Neural progenitor cell (in vitro differentiated cells): ENCODE measurements around the gene PIGQ. TPM values are rescaled to one million over a fixed set of nuclear protein-coding genes. Genes with fewer than 3 reads are reported as not detected.

Source experiments
- DNase-seq: peaks from one replicate; pipeline ENCODE4 v3.0.0-alpha.2; 2016; ENCODE audit warnings: low spot score
- H2AFZ ChIP-seq: fragments of 200-600 bp; sonication (generic); replicated peaks from 2 replicates; pipeline ENCODE4 v1.6.1; 2016; ENCODE audit warnings: antibody characterized with exemption
- H3F3A ChIP-seq: fragments of 200-600 bp; sonication (generic); 2 replicates; pipeline ENCODE4 v1.6.1; 2016; ENCODE audit warnings: antibody characterized with exemption, low read depth
- H3K27ac ChIP-seq: fragments of 200-600 bp; sonication (generic); 2 replicates; pipeline ENCODE4 v1.5.1; 2016; ENCODE audit warnings: mild to moderate bottlenecking
- H3K27me3 ChIP-seq: fragments of 200-600 bp; sonication (generic); 2 replicates; pipeline ENCODE4 v1.6.1; 2016; ENCODE audit warnings: mild to moderate bottlenecking, moderate library complexity
- H3K36me3 ChIP-seq: fragments of 200-600 bp; sonication (generic); 2 replicates; pipeline ENCODE4 v1.5.1; 2016
- H3K4me1 ChIP-seq: fragments of 200-600 bp; sonication (generic); 2 replicates; pipeline ENCODE4 v1.6.1; 2016; ENCODE audit warnings: mixed run types
- H3K4me2 ChIP-seq: fragments of 200-600 bp; sonication (generic); 2 replicates; pipeline ENCODE4 v1.6.1; 2016
- H3K4me3 ChIP-seq: fragments of 200-600 bp; sonication (generic); 2 replicates; pipeline ENCODE4 v1.5.1; 2016
- H3K79me2 ChIP-seq: fragments of 200-600 bp; sonication (generic); 2 replicates; pipeline ENCODE4 v1.6.1; 2016; ENCODE audit warnings: low read depth
- H3K9ac ChIP-seq: fragments of 200-600 bp; sonication (generic); 2 replicates; pipeline ENCODE4 v1.6.1; 2016
- H3K9me3 ChIP-seq: fragments of 200-600 bp; sonication (generic); 2 replicates; pipeline ENCODE4 v1.5.1; 2016; ENCODE audit warnings: low read depth
- H4K20me1 ChIP-seq: fragments of 200-600 bp; sonication (generic); 2 replicates; pipeline ENCODE4 v1.6.1; 2016; ENCODE audit warnings: low read depth
- H3K27ac Mint-ChIP-seq: 3 replicates; pipeline ENCODE4 v1.8.0; 2021; ENCODE audit warnings: mixed read lengths
- H3K27me3 Mint-ChIP-seq: 2 replicates; pipeline ENCODE4 v1.8.0; 2022; ENCODE audit warnings: low read depth, mild to moderate bottlenecking, inconsistent platforms, moderate library complexity, mixed read lengths; ENCODE audit not compliant: insufficient read depth
- H3K36me3 Mint-ChIP-seq: 3 replicates; pipeline ENCODE4 v1.8.0; 2021; ENCODE audit warnings: mixed read lengths
- H3K4me1 Mint-ChIP-seq: 3 replicates; pipeline ENCODE4 v1.8.0; 2021; ENCODE audit warnings: mixed read lengths
- H3K4me3 Mint-ChIP-seq: 3 replicates; pipeline ENCODE4 v1.8.0; 2021; ENCODE audit warnings: mild to moderate bottlenecking, moderate library complexity, mixed read lengths
- H3K9me3 Mint-ChIP-seq: 3 replicates; pipeline ENCODE4 v1.8.0; 2020; ENCODE audit warnings: mixed read lengths
- EZH2 ChIP-seq: fragments of 200-600 bp; sonication (generic); IDR thresholded peaks from 2 replicates; pipeline ENCODE4 v1.6.1; 2017; ENCODE audit warnings: antibody characterized with exemption, mild to moderate bottlenecking, moderate library complexity
- EZH2phosphoT487 ChIP-seq: fragments of 200-600 bp; sonication (generic); IDR thresholded peaks from 2 replicates; pipeline ENCODE4 v1.6.1; 2017; ENCODE audit warnings: antibody characterized with exemption
- total RNA-seq: library from RNA; depleted of rRNA; stranded (reverse); fragments of >200 nt; gene quantifications from 2 replicates; pipeline ENCODE4 v1.2.3, GENCODE V29; 2015; ENCODE audit warnings: low replicate concordance
- TF ChIP-seq, protein P1 (sequence below): fragments of 200-600 bp; sonication (generic); IDR thresholded peaks from 2 replicates; pipeline ENCODE4 v1.5.1; 2017; ENCODE audit warnings: antibody characterized with exemption, mild to moderate bottlenecking

Gene PIGQ
- total RNA-seq, 1 donor from 2014 or later: 16.1 TPM

GRCh38 chr16:578232-578869, 8.6 kb downstream of the PIGQ start:
- Mint-ChIP-seq H3K4me3 (no peak overlapping the region), H3K27me3 (peaks cover 2% of the 10 kb centered on the region)
- no peak overlapping the region for H3K4me3 ChIP-seq

DNA sequence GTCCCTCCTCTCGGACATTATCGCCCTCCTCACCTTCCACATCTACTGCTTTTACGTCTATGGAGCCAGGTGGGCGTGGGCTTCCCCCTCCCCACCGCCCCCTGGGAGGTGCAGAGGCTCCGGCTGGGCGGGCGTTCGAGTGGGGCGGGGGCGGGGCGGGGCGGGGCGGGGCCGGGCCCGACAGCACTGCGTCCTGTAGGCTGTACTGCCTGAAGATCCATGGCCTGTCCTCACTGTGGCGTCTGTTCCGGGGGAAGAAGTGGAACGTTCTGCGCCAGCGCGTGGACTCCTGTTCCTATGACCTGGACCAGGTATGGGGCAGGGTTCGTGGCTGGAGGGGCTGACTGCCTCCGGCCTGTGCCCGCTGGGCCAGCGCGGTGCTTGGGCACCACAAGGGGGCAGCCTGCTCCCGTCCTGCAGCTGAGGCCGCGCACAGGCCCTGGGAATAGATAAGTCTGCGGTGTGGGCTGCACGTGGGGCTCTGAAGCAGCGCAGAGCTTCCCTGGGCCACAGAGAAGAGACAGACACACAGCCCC, 9.2 kb downstream of the PIGQ start:
- Histone ChIP-seq H3K9ac (no peak overlapping the region), H3K4me1 (no peaks in the 10 kb centered on the region), H2AFZ (no peak overlapping the region), H3K27ac (no peak overlapping the region), H3K27me3 (peaks cover 7% of the 10 kb centered on the region), H3K4me3 (no peak overlapping the region), H3F3A (peaks cover 15% of the 10 kb centered on the region), H3K36me3 (no peaks in the 10 kb centered on the region), H3K9me3 (no peaks in the 10 kb centered on the region), H3K4me2 (peak overlapping the region; percentile 58), H3K79me2 (no peaks in the 10 kb centered on the region), H4K20me1 (peaks cover 40% of the 10 kb centered on the region)
- TF ChIP-seq, protein P1, sequence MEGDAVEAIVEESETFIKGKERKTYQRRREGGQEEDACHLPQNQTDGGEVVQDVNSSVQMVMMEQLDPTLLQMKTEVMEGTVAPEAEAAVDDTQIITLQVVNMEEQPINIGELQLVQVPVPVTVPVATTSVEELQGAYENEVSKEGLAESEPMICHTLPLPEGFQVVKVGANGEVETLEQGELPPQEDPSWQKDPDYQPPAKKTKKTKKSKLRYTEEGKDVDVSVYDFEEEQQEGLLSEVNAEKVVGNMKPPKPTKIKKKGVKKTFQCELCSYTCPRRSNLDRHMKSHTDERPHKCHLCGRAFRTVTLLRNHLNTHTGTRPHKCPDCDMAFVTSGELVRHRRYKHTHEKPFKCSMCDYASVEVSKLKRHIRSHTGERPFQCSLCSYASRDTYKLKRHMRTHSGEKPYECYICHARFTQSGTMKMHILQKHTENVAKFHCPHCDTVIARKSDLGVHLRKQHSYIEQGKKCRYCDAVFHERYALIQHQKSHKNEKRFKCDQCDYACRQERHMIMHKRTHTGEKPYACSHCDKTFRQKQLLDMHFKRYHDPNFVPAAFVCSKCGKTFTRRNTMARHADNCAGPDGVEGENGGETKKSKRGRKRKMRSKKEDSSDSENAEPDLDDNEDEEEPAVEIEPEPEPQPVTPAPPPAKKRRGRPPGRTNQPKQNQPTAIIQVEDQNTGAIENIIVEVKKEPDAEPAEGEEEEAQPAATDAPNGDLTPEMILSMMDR: peak; percentile 82
- TF ChIP-seq EZH2phosphoT487 (no peak), EZH2 (no peak)
- Mint-ChIP-seq H3K4me3 (no peak overlapping the region), H3K4me1 (peaks cover 3% of the 10 kb centered on the region), H3K27ac (no peak overlapping the region), H3K27me3 (peaks cover 2% of the 10 kb centered on the region), H3K9me3 (no peaks in the 10 kb centered on the region), H3K36me3 (no peaks in the 10 kb centered on the region)
- DNase-seq: peak; percentile 89

More at GRCh38 chr16:578232-578869, 8.6 kb downstream of the PIGQ start:
- Mint-ChIP-seq H3K36me3 (no peaks in the 10 kb centered on the region), H3K27ac (no peak overlapping the region), H3K9me3 (no peaks in the 10 kb centered on the region), H3K4me1 (peaks cover 3% of the 10 kb centered on the region)
- H3K4me2 ChIP-seq: peak overlapping the region; percentile 58
- H3K9ac ChIP-seq: no peak overlapping the region
- DNase-seq: no peak
- H3K4me1 ChIP-seq: no peaks in the 10 kb centered on the region
- no peaks in the 10 kb centered on the region for H3K36me3 ChIP-seq
- no peaks in the 10 kb centered on the region for H3K79me2 ChIP-seq
- peaks cover 34% of the 10 kb centered on the region for H4K20me1 ChIP-seq
- no peak overlapping the region for H3K27ac ChIP-seq
- no peak overlapping the region for H2AFZ ChIP-seq
- H3F3A ChIP-seq: peaks cover 10% of the 10 kb centered on the region
- peaks cover 1% of the 10 kb centered on the region for H3K27me3 ChIP-seq
- no peaks in the 10 kb centered on the region for H3K9me3 ChIP-seq
- TF ChIP-seq, protein P1: no peak
- TF ChIP-seq EZH2 (no peak), EZH2phosphoT487 (no peak)

DNA sequence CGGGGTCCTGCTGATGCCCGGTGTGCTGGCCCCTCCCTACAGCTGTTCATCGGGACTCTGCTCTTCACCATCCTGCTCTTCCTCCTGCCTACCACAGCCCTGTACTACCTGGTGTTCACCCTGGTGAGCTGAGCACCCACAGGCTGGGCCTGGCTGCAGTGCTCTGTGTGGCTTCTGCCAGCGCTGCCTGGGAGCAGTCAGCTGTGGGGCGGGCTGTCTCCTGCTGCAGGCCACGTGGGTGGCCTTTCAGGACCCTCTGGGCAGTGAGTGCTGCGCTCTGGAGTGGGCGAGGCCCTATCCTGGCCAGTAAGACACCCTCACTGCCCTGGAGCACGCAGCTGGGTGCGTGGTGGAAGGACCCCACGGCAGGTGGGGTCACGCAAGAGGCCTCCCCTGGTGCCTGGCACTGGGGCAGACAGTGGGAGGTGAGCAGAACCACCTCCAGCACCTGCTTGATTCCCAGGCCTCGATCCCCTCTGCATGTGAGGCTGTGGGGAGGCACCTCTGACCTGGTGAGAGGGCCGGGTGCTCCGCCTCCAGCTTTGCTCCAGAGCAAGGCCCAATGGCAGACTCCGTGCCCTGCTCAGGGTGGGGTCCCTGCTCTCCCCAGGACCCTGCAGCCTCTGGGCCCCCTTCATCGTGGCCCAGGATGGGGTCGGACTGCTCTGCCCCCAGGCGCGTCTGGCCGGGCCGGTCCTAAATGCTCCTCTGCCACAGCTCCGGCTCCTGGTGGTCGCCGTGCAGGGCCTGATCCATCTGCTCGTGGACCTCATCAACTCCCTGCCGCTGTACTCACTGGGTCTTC, 10.6 kb downstream of the PIGQ start:
- H4K20me1 ChIP-seq: peaks cover 46% of the 10 kb centered on the region
- Mint-ChIP-seq H3K27ac (no peak overlapping the region), H3K4me3 (no peak overlapping the region), H3K36me3 (no peaks in the 10 kb centered on the region), H3K4me1 (peaks cover 3% of the 10 kb centered on the region), H3K9me3 (no peaks in the 10 kb centered on the region), H3K27me3 (peaks cover 2% of the 10 kb centered on the region)
- H2AFZ ChIP-seq: no peak overlapping the region
- no peak overlapping the region for H3K4me2 ChIP-seq
- no peak overlapping the region for H3K27ac ChIP-seq
- no peak for DNase-seq
- peaks cover 15% of the 10 kb centered on the region for H3F3A ChIP-seq
- H3K4me1 ChIP-seq: peaks cover 2% of the 10 kb centered on the region
- no peak for TF ChIP-seq EZH2
- TF ChIP-seq EZH2phosphoT487: no peak
- TF ChIP-seq, protein P1: no peak
- no peak overlapping the region for H3K9ac ChIP-seq
- no peaks in the 10 kb centered on the region for H3K9me3 ChIP-seq
- H3K36me3 ChIP-seq: no peaks in the 10 kb centered on the region
- H3K79me2 ChIP-seq: no peaks in the 10 kb centered on the region
- peaks cover 15% of the 10 kb centered on the region for H3K27me3 ChIP-seq
- no peak overlapping the region for H3K4me3 ChIP-seq
